ENCODE results near the gene PLCB1.
"Not testable (repeated sequence)": the region's sequence is repeated elsewhere in the genome, so short reads cannot be mapped to it uniquely, and the experiment has no call there.

PLCB1 gene

GRCh38 chr20:8438748-8439147 is 306.7 kb downstream of the PLCB1 start:
- Histone ChIP-seq H3K36me3 (ENCODE audit: control insufficient read depth, insufficient read depth, low read length) (no peaks in the 10 kb centered on the region), H3K4me1 (ENCODE audit: control insufficient read depth, insufficient read depth, low read length, poor library complexity, severe bottlenecking) (no peaks in the 10 kb centered on the region), H3K27ac (ENCODE audit: low read depth, low read length, severe bottlenecking) (no peak overlapping the region), H3K4me3 (ENCODE audit: extremely low read depth, insufficient read depth, low read length, poor library complexity, severe bottlenecking) (no peak overlapping the region), H3K9me3 (ENCODE audit: control insufficient read depth, low read length) (no peaks in the 10 kb centered on the region)
- 84 to 90% methylated on average over 2 of the region's 5 CpGs for WGBS, 2 experiments (ENCODE audit: insufficient coverage in 2 of 2)

- no CpG with 5 or more reads among the region's 2 CpGs for WGBS, 2 experiments (ENCODE audit: insufficient coverage in 2 of 2)
- Histone ChIP-seq H3K27ac (ENCODE audit: low read depth, low read length, severe bottlenecking) (no peak overlapping the region), H3K4me1 (ENCODE audit: control insufficient read depth, insufficient read depth, low read length, poor library complexity, severe bottlenecking) (no peaks in the 10 kb centered on the region), H3K36me3 (ENCODE audit: control insufficient read depth, insufficient read depth, low read length) (no peaks in the 10 kb centered on the region), H3K9me3 (ENCODE audit: control insufficient read depth, low read length) (no peaks in the 10 kb centered on the region), H3K4me3 (ENCODE audit: extremely low read depth, insufficient read depth, low read length, poor library complexity, severe bottlenecking) (no peak overlapping the region)
These were observed 311.5 kb downstream of the PLCB1 start for GRCh38 chr20:8443464-8444072.

GRCh38 chr20:8447262-8448120 is 315.4 kb downstream of the PLCB1 start:
- Histone ChIP-seq H3K4me3 (ENCODE audit: extremely low read depth, insufficient read depth, low read length, poor library complexity, severe bottlenecking) (no peak overlapping the region), H3K36me3 (ENCODE audit: control insufficient read depth, insufficient read depth, low read length) (no peaks in the 10 kb centered on the region), H3K9me3 (ENCODE audit: control insufficient read depth, low read length) (no peaks in the 10 kb centered on the region), H3K4me1 (ENCODE audit: control insufficient read depth, insufficient read depth, low read length, poor library complexity, severe bottlenecking) (peaks cover 3% of the 10 kb centered on the region), H3K27ac (ENCODE audit: low read depth, low read length, severe bottlenecking) (no peak overlapping the region)
- WGBS, 2 experiments (ENCODE audit: insufficient coverage in 2 of 2), result 100% methylated on average over 1 of the region's 3 CpGs; no CpG with 5 or more reads in 1 of the 2 experiments

GRCh38 chr20:8449123-8449522 is 317.1 kb downstream of the PLCB1 start:
- Histone ChIP-seq H3K4me3 (ENCODE audit: extremely low read depth, insufficient read depth, low read length, poor library complexity, severe bottlenecking) (no peak overlapping the region), H3K4me1 (ENCODE audit: control insufficient read depth, insufficient read depth, low read length, poor library complexity, severe bottlenecking) (peaks cover 3% of the 10 kb centered on the region), H3K36me3 (ENCODE audit: control insufficient read depth, insufficient read depth, low read length) (no peaks in the 10 kb centered on the region), H3K9me3 (ENCODE audit: control insufficient read depth, low read length) (no peaks in the 10 kb centered on the region), H3K27ac (ENCODE audit: low read depth, low read length, severe bottlenecking) (no peak overlapping the region)
- WGBS, 2 experiments (ENCODE audit: insufficient coverage in 2 of 2), result 80% methylated on average over 2 of the region's 5 CpGs; no CpG with 5 or more reads in 1 of the 2 experiments

GRCh38 chr20:8454137-8454712 is 322.2 kb downstream of the PLCB1 start:
- 53 to 86% methylated on average over 4 to 6 of the region's 6 CpGs for WGBS, 2 experiments (ENCODE audit: insufficient coverage in 2 of 2)
- no peaks in the 10 kb centered on the region for H3K4me1 ChIP-seq (ENCODE audit: control insufficient read depth, insufficient read depth, low read length, poor library complexity, severe bottlenecking)
- no peaks in the 10 kb centered on the region for H3K9me3 ChIP-seq (ENCODE audit: control insufficient read depth, low read length)
- H3K4me3 ChIP-seq (ENCODE audit: extremely low read depth, insufficient read depth, low read length, poor library complexity, severe bottlenecking), result no peak overlapping the region
- H3K27ac ChIP-seq (ENCODE audit: low read depth, low read length, severe bottlenecking), result no peak overlapping the region
- H3K36me3 ChIP-seq (ENCODE audit: control insufficient read depth, insufficient read depth, low read length), result no peaks in the 10 kb centered on the region

- no peaks in the 10 kb centered on the region for H3K9me3 ChIP-seq (ENCODE audit: control insufficient read depth, low read length)
- no peak overlapping the region for H3K4me3 ChIP-seq (ENCODE audit: extremely low read depth, insufficient read depth, low read length, poor library complexity, severe bottlenecking)
- H3K4me1 ChIP-seq (ENCODE audit: control insufficient read depth, insufficient read depth, low read length, poor library complexity, severe bottlenecking), result no peaks in the 10 kb centered on the region
- no peak overlapping the region for H3K27ac ChIP-seq (ENCODE audit: low read depth, low read length, severe bottlenecking)
- H3K36me3 ChIP-seq (ENCODE audit: control insufficient read depth, insufficient read depth, low read length), result no peaks in the 10 kb centered on the region
These were observed 324.7 kb downstream of the PLCB1 start for GRCh38 chr20:8456765-8457164.

GRCh38 chr20:8457978-8458377 is 325.9 kb downstream of the PLCB1 start:
- Histone ChIP-seq H3K27ac (ENCODE audit: low read depth, low read length, severe bottlenecking) (no peak overlapping the region), H3K9me3 (ENCODE audit: control insufficient read depth, low read length) (no peaks in the 10 kb centered on the region), H3K4me1 (ENCODE audit: control insufficient read depth, insufficient read depth, low read length, poor library complexity, severe bottlenecking) (no peaks in the 10 kb centered on the region), H3K4me3 (ENCODE audit: extremely low read depth, insufficient read depth, low read length, poor library complexity, severe bottlenecking) (no peak overlapping the region), H3K36me3 (ENCODE audit: control insufficient read depth, insufficient read depth, low read length) (no peaks in the 10 kb centered on the region)
- 73 to 76% methylated on average over 2 of the region's 4 CpGs for WGBS, 2 experiments (ENCODE audit: insufficient coverage in 2 of 2)

GRCh38 chr20:8461186-8461585 is 329.1 kb downstream of the PLCB1 start:
- no peak overlapping the region for H3K27ac ChIP-seq (ENCODE audit: low read depth, low read length, severe bottlenecking)
- H3K9me3 ChIP-seq (ENCODE audit: control insufficient read depth, low read length), result peaks cover 8% of the 10 kb centered on the region
- no peaks in the 10 kb centered on the region for H3K4me1 ChIP-seq (ENCODE audit: control insufficient read depth, insufficient read depth, low read length, poor library complexity, severe bottlenecking)
- H3K4me3 ChIP-seq (ENCODE audit: extremely low read depth, insufficient read depth, low read length, poor library complexity, severe bottlenecking), result no peak overlapping the region
- H3K36me3 ChIP-seq (ENCODE audit: control insufficient read depth, insufficient read depth, low read length), result no peaks in the 10 kb centered on the region

GRCh38 chr20:8464368-8464767 is 332.3 kb downstream of the PLCB1 start:
- Histone ChIP-seq H3K27ac (ENCODE audit: low read depth, low read length, severe bottlenecking) (no peak overlapping the region), H3K9me3 (ENCODE audit: control insufficient read depth, low read length) (peaks cover 8% of the 10 kb centered on the region), H3K4me3 (ENCODE audit: extremely low read depth, insufficient read depth, low read length, poor library complexity, severe bottlenecking) (no peak overlapping the region), H3K36me3 (ENCODE audit: control insufficient read depth, insufficient read depth, low read length) (no peaks in the 10 kb centered on the region), H3K4me1 (ENCODE audit: control insufficient read depth, insufficient read depth, low read length, poor library complexity, severe bottlenecking) (no peaks in the 10 kb centered on the region)
- WGBS, 2 experiments (ENCODE audit: insufficient coverage in 2 of 2), result 89 to 100% methylated on average over 1 of the region's 2 CpGs

GRCh38 chr20:8466781-8467180 is 334.7 kb downstream of the PLCB1 start:
- not testable (repeated sequence) for H3K4me1 ChIP-seq (ENCODE audit: control insufficient read depth, insufficient read depth, low read length, poor library complexity, severe bottlenecking); H3K36me3 ChIP-seq (ENCODE audit: control insufficient read depth, insufficient read depth, low read length); H3K4me3 ChIP-seq (ENCODE audit: extremely low read depth, insufficient read depth, low read length, poor library complexity, severe bottlenecking); H3K27ac ChIP-seq (ENCODE audit: low read depth, low read length, severe bottlenecking); H3K9me3 ChIP-seq (ENCODE audit: control insufficient read depth, low read length)
- 86% methylated on average over 1 of the region's 2 CpGs; no CpG with 5 or more reads in 1 of the 2 experiments for WGBS, 2 experiments (ENCODE audit: insufficient coverage in 2 of 2)

GRCh38 chr20:8470156-8470555 is 338.1 kb downstream of the PLCB1 start:
- no peak overlapping the region for H3K4me3 ChIP-seq (ENCODE audit: extremely low read depth, insufficient read depth, low read length, poor library complexity, severe bottlenecking)
- H3K9me3 ChIP-seq (ENCODE audit: control insufficient read depth, low read length), result no peaks in the 10 kb centered on the region
- no peak overlapping the region for H3K27ac ChIP-seq (ENCODE audit: low read depth, low read length, severe bottlenecking)
- no peaks in the 10 kb centered on the region for H3K36me3 ChIP-seq (ENCODE audit: control insufficient read depth, insufficient read depth, low read length)
- no peaks in the 10 kb centered on the region for H3K4me1 ChIP-seq (ENCODE audit: control insufficient read depth, insufficient read depth, low read length, poor library complexity, severe bottlenecking)
- WGBS, 2 experiments (ENCODE audit: insufficient coverage in 2 of 2), result no CpG with 5 or more reads among the region's 1 CpG
